NCI-H1417 treated with DMSO at 0.1 percent for 48 hours (cell line): Measurements from ENCODE around the gene CENPV.
"Not testable (repeated sequence)": the region's sequence is repeated elsewhere in the genome, so short reads cannot be mapped to it uniquely, and the experiment has no call there.

Experiments used
- DNase-seq: peaks from one replicate; lab custom pipeline; 2025; lab: John Stamatoyannopoulos, UW

The CENPV gene

GRCh38 chr17:16312061-16312460 is 41.2 kb downstream of the CENPV start:
- not testable (repeated sequence) for DNase-seq

GRCh38 chr17:16306211-16306610 is 47.1 kb downstream of the CENPV start:
- DNase-seq = no peak

- no peak for DNase-seq
These were observed 48.4 kb downstream of the CENPV start for GRCh38 chr17:16304830-16305229.

- DNase-seq = no peak
These were observed 50.4 kb downstream of the CENPV start for GRCh38 chr17:16302856-16303255.

- DNase-seq = no peak
These were observed 51.1 kb downstream of the CENPV start for GRCh38 chr17:16301963-16302855.

GRCh38 chr17:16300554-16300953 is 52.7 kb downstream of the CENPV start:
- no peak for DNase-seq

GRCh38 chr17:16298140-16298662 is 55.1 kb downstream of the CENPV start:
- DNase-seq = no peak

- no peak for DNase-seq
These were observed 55.7 kb downstream of the CENPV start for GRCh38 chr17:16297367-16298139.

- not testable (repeated sequence) for DNase-seq
These were observed 57.2 kb downstream of the CENPV start for GRCh38 chr17:16296072-16296471.

- DNase-seq = no peak
These were observed 58.7 kb downstream of the CENPV start for GRCh38 chr17:16294560-16294959.

- DNase-seq = no peak
These were observed 59.3 kb downstream of the CENPV start for GRCh38 chr17:16293931-16294330.
